SK-N-SH (cell line): Measurements from ENCODE around the gene NUDT14.

Experiments used
- CTCF ChIP-seq: fragments of 200-600 bp; sonication (generic); IDR thresholded peaks from 2 replicates; pipeline ENCODE4 v1.6.1; 2017; ENCODE audit warnings: antibody characterized with exemption, mild to moderate bottlenecking, moderate library complexity
- EZH2phosphoT487 ChIP-seq: fragments of 200-600 bp; sonication (generic); IDR thresholded peaks from 2 replicates; pipeline ENCODE4 v1.6.1; 2017; ENCODE audit warnings: low read depth, mixed run types, mild to moderate bottlenecking, antibody characterized with exemption, moderate library complexity, borderline replicate concordance
- FOSL2 ChIP-seq: IDR thresholded peaks from 2 replicates; pipeline ENCODE4 v1.4.0; 2012; ENCODE audit warnings: low read depth, mild to moderate bottlenecking, moderate library complexity, borderline replicate concordance
- FOXJ3 ChIP-seq: sonication (generic); formaldehyde crosslinking; IDR thresholded peaks from 2 replicates; pipeline ENCODE4 v1.5.1; 2020; ENCODE audit warnings: mild to moderate bottlenecking, missing genetic modification reagents
- FOXM1 ChIP-seq: IDR thresholded peaks from 2 replicates; pipeline ENCODE4 v1.4.0; 2012; ENCODE audit warnings: low read depth, mild to moderate bottlenecking
- JUND ChIP-seq: IDR thresholded peaks from 2 replicates; pipeline ENCODE4 v1.4.0; 2012
- MXI1 ChIP-seq: IDR thresholded peaks from 2 replicates; pipeline ENCODE4 v1.6.1; 2012; ENCODE audit warnings: mild to moderate bottlenecking, low read depth, low read length, improper control_type of control experiment
- NRF1 ChIP-seq: IDR thresholded peaks from 2 replicates; pipeline ENCODE4 v1.6.1; 2012; ENCODE audit warnings: low read depth, mild to moderate bottlenecking, low read length
- SMC3 ChIP-seq: IDR thresholded peaks from 2 replicates; pipeline ENCODE4 v1.6.1; 2012; ENCODE audit warnings: low read depth, low read length, improper control_type of control experiment
- USF2 ChIP-seq: fragments of 150-350 bp; IDR thresholded peaks from 2 replicates; pipeline ENCODE4 v1.6.1; 2017; ENCODE audit warnings: antibody characterized with exemption, low read length, low read depth, borderline replicate concordance
- YY1 ChIP-seq: IDR thresholded peaks from 2 replicates; pipeline ENCODE4 v1.4.0; 2012; ENCODE audit warnings: low read depth, mild to moderate bottlenecking

- TF ChIP-seq USF2, result no peak
- TF ChIP-seq CTCF, result no peak
- TF ChIP-seq YY1, result no peak
- TF ChIP-seq FOXM1, result no peak
- no peak for TF ChIP-seq EZH2phosphoT487
- TF ChIP-seq SMC3, result no peak
- TF ChIP-seq MXI1, result no peak
- no peak for TF ChIP-seq FOSL2
- TF ChIP-seq JUND, result no peak
- no peak for TF ChIP-seq FOXJ3 (CRISPR knock-in tag)
- no peak for TF ChIP-seq NRF1
Observed at GRCh38 chr14:105215602-105216001, 34.5 kb upstream of the NUDT14 start.
